Uterus (tissue), 2 donors: ENCODE results near the gene MBD4.
"Not testable (repeated sequence)": the region's sequence is repeated elsewhere in the genome, so short reads cannot be mapped to it uniquely, and the experiment has no call there.

Experiments used
- POLR2A ChIP-seq, 2 donors: fragments of 450-650 bp; IDR thresholded peaks; one replicate each; pipeline ENCODE4 v1.6.1; 2016; ENCODE audit warnings: antibody characterized with exemption in 2 of 2, mild to moderate bottlenecking in 1 of 2, moderate library complexity in 1 of 2
- TF ChIP-seq, protein P1 (sequence below), 4 experiments: fragments of 200-600 bp in 2 of 4; fragments of 450-650 bp in 2 of 4; sonication (generic) in 2 of 4; IDR thresholded peaks; one replicate each; pipeline ENCODE4 v1.5.1; 2016 to 2019; ENCODE audit warnings: antibody characterized with exemption in 4 of 4, mild to moderate bottlenecking in 2 of 4, moderate library complexity in 1 of 4

DNA sequence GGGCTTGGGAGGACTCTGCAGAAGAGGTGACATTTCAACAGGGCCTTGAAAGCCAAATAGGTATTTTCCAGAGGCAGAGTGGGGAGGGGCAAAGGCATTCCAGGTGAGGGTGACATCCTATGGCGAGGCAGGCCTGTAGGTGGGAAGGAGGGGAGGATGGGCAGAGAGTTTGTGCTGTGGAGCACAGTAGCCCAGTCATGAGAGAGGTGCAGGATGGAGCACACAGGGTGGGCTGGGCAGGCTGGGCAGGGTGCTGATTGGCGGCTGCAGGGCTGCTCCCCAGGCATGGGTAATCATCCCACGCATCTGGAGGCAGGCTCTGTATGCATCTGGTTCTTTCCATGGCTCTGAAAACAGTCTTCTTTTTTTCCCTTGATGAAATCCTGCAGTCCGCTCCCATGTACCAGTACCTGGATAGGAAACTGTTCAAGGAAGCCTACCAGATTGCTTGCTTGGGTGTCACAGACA lies 48.2 kb upstream of the MBD4 start:
- not testable (repeated sequence) for TF ChIP-seq POLR2A (IDR thresholded peaks at IDR 0.05)
- TF ChIP-seq, protein P1, sequence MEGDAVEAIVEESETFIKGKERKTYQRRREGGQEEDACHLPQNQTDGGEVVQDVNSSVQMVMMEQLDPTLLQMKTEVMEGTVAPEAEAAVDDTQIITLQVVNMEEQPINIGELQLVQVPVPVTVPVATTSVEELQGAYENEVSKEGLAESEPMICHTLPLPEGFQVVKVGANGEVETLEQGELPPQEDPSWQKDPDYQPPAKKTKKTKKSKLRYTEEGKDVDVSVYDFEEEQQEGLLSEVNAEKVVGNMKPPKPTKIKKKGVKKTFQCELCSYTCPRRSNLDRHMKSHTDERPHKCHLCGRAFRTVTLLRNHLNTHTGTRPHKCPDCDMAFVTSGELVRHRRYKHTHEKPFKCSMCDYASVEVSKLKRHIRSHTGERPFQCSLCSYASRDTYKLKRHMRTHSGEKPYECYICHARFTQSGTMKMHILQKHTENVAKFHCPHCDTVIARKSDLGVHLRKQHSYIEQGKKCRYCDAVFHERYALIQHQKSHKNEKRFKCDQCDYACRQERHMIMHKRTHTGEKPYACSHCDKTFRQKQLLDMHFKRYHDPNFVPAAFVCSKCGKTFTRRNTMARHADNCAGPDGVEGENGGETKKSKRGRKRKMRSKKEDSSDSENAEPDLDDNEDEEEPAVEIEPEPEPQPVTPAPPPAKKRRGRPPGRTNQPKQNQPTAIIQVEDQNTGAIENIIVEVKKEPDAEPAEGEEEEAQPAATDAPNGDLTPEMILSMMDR (IDR thresholded peaks at IDR 0.05) = not testable (repeated sequence)
